Sciatic nerve (tissue), 2 donors: ENCODE results near the gene GRP. TPM values are rescaled to one million over a fixed set of nuclear protein-coding genes. Genes with fewer than 3 reads are reported as not detected.

Experiments
- ATAC-seq: fragments of 200-7000 bp; cut with Tn5 transposase; one replicate; pipeline ENCODE4 v1.9.1; 2020; ENCODE audit warnings: mild to moderate bottlenecking, moderate library complexity
- DNase-seq: peaks from one replicate; pipeline ENCODE4 v3.0.0-alpha.2; 2020; ENCODE audit warnings: low spot score
- intact Hi-C: fragments of 100-400 bp; cut with DNase I; formaldehyde crosslinking; loops from one replicate; pipeline ENCODE4 v1.14.2; 2022
- total RNA-seq: library from RNA; stranded (reverse); fragmentation: NEBNext Ultra II Directional; extraction: Animal tissue kit (Norgen Biotek cat#: 25700); gene quantifications from one replicate; pipeline ENCODE4 v1.2.1, GENCODE V29; 2021
- donor health status: DM: no; HTN: no; CAD: no.
- donor health status: DM: no; HTN: no; CAD: no.

GRP gene
- not detected for total RNA-seq

DNA sequence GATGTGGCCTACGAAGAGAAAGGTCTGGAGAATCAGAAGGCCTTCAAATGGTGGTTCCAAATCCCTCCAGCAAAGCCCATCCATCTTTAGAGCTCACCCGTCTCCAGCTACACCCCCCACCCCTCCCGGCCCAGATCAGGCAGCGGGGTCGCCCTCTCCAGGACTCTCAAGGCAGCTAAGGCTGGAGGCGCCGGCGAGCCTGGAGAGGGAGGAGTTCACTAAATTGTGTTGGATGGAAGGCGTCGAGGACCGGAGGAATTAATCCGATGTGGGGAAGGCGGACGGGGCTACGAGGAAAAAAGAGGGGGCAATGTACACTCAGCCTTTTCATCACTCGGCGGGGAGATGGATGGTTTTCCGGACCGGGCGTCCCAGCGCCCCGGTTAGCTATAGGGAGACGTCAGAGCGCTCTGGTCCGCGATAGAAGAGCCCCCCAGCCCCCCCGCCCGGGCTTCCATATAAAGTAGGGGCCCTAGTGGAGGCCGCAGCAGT lies at the start of gene GRP:
TSS of gene GRP (plus strand) at position 487 of the 492 bp plus-strand sequence. CDS start 108 bp downstream, outside the sequence.
- intact Hi-C loops = no loop called here
- DNase-seq (no peak), ATAC-seq (no peak)

DNA sequence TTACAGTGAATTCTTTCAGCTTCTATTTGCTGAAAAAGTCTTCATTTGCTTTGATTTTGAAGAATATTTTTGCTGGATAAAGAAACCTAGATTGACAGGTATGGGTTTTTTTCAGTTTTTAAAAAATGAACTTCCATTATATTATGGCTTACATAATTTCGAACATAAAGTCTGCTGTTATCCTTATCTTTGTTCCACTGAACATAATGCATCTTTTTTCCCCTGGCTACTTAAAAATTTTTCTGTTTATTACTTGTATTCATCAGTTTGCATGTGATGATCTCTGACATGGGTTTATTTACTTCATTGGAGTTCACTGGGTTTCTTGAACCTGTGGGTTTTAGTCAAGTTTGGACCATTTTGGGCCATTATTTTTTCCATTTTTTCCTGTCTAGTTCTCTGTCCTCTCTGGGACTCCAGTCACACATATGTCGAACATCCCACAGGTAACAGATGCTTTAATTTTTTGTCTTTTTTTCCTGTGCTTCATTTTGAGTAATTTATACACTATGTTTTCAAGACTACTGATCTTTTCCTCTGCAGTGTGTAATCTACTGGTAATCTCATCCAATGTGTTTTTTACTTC lies 47.2 kb upstream of the GRP start:
- intact Hi-C loops = no loop called here
- no peak for DNase-seq
- no peak for ATAC-seq

DNA sequence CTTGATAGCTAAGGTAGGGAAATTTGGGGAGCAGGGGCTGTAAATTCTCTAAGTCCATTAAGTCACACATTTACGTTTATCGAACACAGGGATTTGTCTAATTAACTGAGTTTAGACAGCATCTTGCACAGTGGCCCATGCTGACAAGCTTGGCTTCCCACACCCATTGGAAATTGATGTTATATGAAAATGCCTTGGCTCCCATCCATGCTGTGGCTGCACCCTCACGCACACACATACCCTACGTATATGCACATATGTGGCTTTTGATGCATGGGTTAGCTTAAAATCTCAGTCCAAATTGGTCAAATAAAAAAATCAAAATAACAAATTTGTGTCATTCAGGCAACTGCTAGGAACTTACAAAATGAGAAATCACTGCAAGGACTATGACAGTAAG lies 42.5 kb upstream of the GRP start:
- intact Hi-C loops = no loop called here
- ATAC-seq = no peak
- no peak for DNase-seq

DNA sequence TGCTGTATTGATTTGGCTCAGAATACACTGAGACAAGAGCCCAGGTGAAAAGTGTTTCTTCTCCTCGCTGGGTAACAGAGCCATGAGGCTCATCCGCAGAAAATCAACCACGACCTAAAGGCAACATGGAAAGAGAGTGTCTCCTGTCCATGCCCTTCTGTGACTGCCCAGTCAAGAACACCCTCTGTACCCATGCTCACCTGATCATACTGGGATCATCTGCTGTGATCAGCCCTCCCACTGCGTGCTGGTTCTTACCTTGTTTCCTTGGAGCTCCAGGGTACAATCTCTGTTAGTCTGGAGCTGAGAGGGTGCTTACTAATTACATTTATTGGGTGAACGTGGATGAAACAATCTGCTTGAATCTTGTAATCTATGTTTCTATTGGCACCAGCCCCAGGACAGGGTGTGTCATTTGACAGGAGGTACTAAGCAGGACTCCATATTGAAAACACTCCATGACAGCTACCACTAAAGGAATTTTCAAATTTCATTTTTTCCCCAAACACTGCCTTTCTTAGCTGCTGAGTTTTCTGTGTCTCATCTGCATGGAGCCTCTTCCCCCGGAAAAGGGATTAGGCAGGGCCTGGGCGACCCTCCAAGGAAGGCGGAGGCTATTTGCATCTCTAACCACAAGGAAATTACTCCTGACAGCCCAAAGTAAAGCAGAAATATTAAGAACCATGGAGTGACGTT lies 39.7 kb upstream of the GRP start:
- ATAC-seq = no peak
- DNase-seq = no peak
- intact Hi-C loops = no loop called here

GRCh38 chr18:59182673-59183072 lies 37.3 kb upstream of the GRP start:
- intact Hi-C loops = no loop called here
- no peak for DNase-seq
- ATAC-seq = no peak

DNA sequence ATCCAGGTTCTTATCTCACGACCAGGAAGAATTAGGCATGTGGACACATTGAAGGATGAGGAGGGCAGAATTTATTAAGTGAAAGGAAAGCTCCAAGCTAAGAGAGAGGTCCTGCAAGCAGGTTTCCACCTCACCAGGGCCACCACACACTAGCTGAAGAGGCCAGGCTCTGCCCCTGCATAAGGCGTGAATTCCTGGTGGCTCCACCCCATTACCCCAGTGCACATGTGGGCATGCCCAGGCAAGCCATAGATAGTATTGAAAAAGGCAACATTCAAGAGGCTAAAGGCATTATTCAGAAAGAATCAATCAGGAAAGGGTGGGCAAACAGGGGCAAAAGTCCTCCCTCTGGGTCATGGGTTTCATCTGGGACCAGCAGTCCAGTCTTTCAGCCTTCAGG lies 30.9 kb upstream of the GRP start:
- DNase-seq (no peak), ATAC-seq (no peak)
- intact Hi-C loops = no loop called here

DNA sequence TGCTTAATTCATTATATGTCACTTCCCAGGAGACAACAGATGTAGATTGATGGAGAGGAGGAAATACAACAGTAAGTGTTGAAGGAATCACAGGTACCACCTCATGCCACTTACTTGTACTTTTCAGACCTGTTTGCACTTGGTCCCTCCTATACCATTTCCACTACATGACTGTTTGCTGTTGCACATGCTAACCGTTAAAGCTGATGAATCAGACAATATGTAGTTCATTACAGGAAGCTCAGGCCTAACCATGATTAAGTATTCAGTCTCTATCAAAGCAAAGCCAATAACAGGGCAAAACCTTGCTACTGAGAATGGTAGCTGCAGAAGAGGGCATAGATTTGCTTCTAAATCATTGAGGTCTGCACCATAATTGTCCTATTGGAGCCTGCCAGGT lies 30.2 kb upstream of the GRP start:
- no peak for DNase-seq
- no peak for ATAC-seq
- intact Hi-C loops = no loop called here

DNA sequence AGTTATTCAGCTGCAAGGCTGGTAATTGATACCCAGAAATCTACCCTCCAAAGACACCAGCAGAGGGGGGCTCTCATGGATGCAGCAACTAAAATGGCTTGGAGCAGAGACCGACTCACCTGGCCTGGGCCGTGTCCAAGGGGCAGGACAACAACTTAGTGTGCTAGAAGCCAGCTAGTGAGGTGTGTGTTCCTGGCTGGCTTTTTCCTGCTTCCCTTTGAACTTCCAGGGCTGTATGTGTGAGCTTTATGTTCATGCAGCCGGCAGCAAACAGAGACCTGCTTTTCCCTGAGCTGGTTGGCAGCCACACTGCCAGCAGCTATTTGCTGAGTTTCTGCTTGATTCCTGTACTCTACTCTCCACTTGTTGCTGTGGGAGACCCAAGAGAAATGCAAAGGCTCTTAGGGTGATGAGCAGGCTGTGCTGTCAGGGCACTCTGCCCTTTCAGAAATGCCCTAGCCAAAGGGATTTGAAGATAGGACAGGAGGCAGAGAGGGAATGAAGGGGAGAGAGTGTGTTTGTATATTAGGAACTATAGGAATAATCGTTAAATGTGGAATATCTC lies 23.7 kb upstream of the GRP start:
- no peak for DNase-seq
- intact Hi-C loops = no loop called here
- ATAC-seq = no peak

- ATAC-seq (no peak), DNase-seq (no peak)
- intact Hi-C loops = no loop called here
These were observed 22.3 kb upstream of the GRP start for GRCh38 chr18:59197636-59198035.

DNA sequence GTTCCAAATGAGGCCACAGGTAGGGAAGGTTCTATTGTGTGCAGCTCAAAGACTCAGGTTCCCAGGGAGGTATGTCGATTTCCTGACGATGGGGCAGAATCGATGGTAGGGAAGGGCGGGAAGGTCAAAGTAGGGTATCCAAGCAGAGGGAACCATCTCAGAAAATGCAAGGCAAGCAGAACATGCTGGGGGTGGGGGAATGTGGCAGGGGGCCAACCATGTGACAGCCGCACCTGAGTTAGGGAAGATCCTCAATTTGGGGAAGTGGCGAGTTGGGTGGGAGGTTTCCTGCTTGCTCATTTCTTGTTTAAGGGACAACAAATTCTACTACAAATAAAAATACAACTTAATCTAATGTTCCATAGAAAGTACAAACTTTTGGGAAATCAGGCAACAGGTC lies 21.7 kb upstream of the GRP start:
- ATAC-seq (no peak), DNase-seq (no peak)
- intact Hi-C loops = no loop called here

- DNase-seq (no peak), ATAC-seq (no peak)
- intact Hi-C loops = no loop called here
These were observed 19.2 kb upstream of the GRP start for GRCh38 chr18:59200787-59201186.

GRCh38 chr18:59202258-59202820 lies 17.6 kb upstream of the GRP start:
- no peak for DNase-seq
- ATAC-seq = no peak
- intact Hi-C loops = no loop called here

GRCh38 chr18:59207506-59207905 lies 12.5 kb upstream of the GRP start:
- intact Hi-C loops = no loop called here
- ATAC-seq (no peak), DNase-seq (no peak)

DNA sequence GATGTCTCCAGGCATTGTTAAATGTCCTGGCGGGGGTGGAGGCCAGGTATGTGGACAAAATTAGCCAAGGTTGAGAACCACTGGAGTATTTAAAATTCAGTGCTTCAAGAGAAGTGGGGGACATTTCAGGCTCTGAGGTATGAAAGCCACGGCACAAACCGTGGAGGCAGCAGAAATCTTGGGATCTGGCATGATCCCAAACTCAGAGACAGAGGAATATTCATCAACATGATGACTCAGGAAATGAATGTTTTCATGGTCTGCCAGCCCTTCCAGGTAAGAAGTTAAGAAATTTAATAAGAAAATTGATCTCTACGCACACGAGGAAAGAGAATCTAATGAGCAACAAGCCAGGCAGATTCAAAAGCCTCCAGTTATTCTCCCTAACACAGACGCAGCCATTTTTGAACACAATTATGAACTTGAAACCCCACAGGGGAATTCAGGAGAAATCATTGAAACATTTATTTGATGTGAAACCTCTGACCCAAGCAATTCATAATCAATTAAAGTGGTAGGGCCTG lies 11.3 kb upstream of the GRP start:
- intact Hi-C loops = no loop called here
- DNase-seq = no peak
- no peak for ATAC-seq

DNA sequence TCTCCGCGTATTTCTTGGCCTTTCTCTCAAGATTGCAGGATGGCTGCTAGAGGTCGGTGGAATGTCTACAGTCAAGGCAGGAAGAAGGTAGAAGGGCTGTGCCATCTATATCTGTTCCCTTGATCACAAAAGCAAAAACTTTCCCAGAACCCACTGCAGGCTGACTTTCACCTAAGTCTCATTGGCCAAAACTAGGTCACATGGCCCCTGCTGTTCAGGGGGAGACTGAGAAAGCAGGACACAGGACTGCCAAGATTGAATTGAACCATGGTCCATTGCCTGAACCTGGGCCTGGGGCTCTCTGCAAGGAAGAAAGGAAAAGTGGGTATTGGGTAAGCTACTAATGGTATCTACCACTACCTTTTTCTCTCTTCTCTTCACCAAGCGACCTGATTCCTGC lies 9.7 kb upstream of the GRP start:
- ATAC-seq (no peak), DNase-seq (no peak)
- intact Hi-C loops = no loop called here

DNA sequence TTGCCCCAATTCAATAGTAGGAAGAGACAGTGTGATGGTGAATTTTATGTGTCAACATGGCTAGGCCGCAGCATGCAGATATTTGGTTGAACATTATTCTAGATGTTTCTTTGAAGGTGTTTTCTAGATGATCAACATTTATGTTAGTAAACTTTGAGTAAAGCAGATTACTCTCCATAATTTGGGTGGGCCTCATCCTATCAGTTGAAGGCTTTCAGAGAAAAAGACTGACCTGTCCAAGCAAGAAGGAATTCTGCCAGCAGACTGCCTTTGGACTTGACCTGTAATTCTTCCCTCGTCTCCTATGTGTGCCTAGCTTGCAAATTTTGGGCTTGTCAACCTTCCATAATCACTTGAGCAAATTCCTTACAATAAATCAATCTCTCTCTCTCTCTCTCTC lies 8.3 kb upstream of the GRP start:
- intact Hi-C loops = no loop called here
- DNase-seq = no peak
- no peak for ATAC-seq

DNA sequence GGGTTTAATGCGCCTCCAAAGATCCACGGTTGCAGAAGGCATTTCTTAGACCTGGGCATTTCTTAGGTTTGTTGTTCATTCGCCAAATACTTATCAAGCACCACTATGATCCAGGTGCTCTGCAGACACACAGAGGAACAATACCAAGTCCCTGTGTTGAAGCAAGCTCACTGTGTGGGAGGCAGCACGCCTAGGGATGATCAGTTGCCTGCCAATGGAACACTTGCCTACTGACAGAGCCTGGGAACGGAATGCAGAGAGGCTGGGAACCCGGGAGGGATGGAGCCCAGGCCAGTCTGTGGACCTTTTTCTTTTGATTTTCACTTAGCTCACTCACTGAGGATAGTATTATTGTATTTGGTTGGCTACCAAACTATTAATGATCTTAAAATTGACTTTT lies 1.9 kb upstream of the GRP start:
- no peak for DNase-seq
- no peak for ATAC-seq
- intact Hi-C loops = no loop called here

- no peak for DNase-seq
- no peak for ATAC-seq
- intact Hi-C loops = no loop called here
These were observed 316 bp downstream of the GRP start for GRCh38 chr18:59220164-59220783.

DNA sequence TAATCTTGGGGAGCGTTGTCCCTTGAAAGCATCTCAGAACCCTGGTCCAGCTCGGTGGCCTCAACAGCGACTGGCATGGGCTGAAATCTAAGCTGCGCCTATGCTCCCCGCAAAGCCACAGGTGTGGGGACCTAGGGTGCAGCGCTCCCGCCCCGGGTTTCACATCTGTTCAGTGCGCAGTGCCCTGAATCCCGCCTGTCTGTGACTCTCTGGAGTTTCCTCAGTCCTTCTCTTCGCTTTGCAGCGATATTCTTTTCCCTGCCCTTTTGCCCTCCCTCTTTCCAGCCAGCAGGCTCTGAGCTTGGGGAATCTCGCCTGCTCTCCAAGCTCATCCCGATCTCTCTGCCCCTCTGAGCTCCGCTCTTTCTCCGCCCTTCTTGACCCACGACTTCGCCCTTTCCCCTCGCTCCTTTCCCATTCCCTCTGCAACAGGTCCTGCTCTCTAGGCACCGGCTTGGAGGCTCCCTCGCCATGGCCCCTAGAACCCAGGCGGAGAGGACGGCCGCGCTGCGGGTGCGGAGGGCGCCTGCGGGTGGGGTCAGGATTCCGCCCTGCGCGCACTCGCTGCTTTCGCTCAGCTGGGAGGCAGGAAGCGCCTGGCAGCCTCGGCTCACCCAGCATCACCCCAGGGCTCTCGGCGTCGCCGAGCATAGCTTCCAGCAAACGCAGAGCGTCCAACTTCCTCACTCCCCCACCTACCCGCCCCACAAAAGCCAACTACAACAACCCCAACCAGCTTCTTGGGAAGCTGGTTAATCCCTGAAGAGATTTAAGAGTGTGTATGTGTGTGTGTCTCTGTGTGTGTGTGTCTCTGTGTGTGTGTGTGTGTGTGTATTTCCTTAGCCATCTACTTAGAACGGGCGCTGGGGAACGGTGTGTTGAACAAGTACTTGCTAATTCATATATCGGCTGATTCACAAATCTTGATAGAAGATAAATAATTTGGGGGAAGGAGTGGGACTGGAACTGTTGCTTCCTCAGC lies 1.1 kb downstream of the GRP start:
- intact Hi-C loops = no loop called here
- DNase-seq (no peak), ATAC-seq (no peak)
